Stimulated activated CD8-positive, alpha-beta memory T cell treated with anti-CD3 and anti-CD28 coated beads, Interleukin-15, amount 100 ng/mL, for 24 hours (primary cell): ENCODE results near the gene C6orf89.
"Not testable (repeated sequence)": the region's sequence is repeated elsewhere in the genome, so short reads cannot be mapped to it uniquely, and the experiment has no call there.

Experiments used
- DNase-seq: peaks from one replicate; pipeline ENCODE4 v3.0.0-alpha.2; 2020; ENCODE audit warnings: low read depth

Gene C6orf89

GRCh38 chr6:36888115-36888643 lies 2.4 kb downstream of the C6orf89 start:
- DNase-seq = no peak

GRCh38 chr6:36888654-36889481 lies 3.1 kb downstream of the C6orf89 start:
- DNase-seq = no peak

GRCh38 chr6:36890112-36890663 lies 4.4 kb downstream of the C6orf89 start:
- no peak for DNase-seq

DNA sequence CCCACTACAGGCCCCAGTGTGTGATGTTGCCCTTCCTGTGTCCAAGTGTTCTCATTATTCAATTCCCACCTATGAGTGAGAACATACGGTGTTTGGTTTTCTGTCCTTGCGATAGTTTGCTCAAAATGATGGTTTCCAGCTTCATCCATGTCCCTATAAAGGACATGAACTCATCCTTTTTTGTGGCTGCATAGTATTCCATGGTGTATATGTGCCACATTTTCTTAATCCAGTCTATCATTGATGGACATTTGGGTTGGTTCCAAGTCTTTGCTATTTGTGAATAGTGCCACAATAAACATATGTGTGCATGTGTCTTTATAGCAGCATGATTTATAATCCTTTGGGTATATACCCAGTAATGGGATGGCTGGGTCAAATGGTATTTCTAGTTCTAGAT lies 5.4 kb downstream of the C6orf89 start:
- DNase-seq = not testable (repeated sequence)

- DNase-seq = no peak
Measured at GRCh38 chr6:36893976-36894932, 8.5 kb downstream of the C6orf89 start.

DNA sequence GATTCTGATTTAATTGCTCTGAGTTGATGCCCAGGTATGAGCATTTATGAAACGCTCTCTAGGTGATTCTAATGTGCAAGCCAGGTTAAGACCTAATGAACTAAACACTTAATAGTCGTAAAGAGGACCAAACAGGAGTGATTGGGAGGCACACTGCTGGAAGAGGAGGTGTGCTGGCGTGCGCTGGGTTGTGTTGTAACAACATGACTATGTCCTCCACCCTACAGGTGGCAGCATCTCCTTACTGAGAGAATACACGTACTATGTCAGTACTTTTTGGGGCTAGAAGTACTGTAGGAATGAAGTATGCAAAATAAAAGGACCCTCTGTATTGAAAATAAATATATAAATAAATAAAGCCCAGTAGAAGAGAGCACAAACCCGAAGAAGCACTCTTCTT lies 11.9 kb downstream of the C6orf89 start:
- DNase-seq = no peak

DNA sequence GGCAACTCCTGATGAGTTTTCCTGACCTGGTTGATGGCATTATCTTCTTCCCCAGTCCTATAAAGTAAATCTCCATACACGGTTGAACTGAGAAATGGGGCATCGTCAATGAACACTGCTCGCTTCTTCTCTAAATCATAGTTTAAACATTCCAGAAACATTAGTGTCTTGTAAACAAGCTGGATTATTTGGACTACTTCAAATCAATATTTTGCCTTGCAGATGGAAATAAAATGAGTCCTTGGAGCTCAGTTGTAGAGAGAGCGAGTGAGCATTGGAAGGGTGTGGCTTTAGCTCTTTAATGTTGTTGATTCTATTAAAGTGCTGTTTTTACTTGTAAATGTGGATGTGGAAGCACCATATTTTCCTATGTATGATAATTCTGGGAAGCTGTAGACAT lies 18.4 kb downstream of the C6orf89 start:
- DNase-seq = no peak

GRCh38 chr6:36904851-36905393 lies 19.2 kb downstream of the C6orf89 start:
- DNase-seq = no peak

DNA sequence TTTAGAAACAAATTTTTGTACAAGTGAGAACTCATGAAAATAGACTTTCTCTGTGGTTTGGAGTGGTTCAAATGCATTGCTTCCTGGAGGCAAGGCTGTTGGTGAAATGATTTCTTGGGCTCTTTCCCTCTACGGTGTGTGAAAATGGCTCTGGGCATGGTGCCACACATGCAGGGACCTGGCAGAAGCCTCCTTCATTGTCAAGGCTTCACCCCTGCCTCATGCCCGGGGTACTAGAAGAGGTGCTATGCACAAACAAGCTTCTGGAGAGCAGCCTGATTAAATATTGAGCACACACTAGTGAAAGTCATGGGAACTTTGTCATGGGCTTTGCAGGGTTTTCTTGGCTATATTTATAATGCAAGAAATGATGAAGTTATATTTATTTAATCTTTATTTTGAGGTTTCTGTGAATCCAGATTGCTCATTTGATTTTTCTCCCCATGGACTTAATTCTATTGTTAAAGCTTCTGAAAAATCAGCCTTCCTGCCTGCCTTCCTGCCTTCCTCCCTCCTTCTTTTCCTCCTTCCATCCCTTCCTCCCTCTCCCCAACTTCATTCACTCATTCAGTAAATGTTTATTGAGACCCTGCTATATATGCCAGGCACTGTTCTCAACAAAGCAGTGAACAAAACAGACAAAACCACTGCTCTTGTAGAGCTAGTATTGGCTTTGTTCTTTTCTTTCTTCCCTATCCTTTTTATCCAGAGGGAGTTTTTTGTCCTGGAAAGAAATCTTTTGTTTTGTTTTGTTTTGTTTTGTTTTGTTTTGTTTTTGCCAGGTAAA lies 21.0 kb downstream of the C6orf89 start:
- no peak for DNase-seq

- no peak for DNase-seq
Measured at GRCh38 chr6:36907781-36908180, 22.0 kb downstream of the C6orf89 start.

DNA sequence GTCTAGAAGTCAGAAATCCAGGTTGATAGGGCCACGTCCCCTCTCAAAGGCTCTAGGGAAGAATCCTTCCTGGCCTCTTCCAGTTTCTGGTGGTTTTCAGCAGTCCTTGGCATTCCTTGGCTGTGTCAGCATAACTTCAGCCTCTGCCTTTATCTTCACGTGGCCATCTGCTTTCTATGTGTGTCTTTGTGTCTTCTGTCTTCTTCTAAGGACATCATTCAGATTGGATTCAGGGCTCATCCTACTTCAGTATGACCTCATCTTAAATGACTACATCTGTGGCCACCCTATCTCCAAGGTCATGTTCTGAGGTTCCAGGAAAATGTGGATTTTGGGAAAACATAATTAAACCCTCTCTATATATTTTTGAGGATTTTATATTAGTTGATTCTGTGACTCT lies 23.0 kb downstream of the C6orf89 start:
- no peak for DNase-seq

GRCh38 chr6:36912030-36912454 lies 26.3 kb downstream of the C6orf89 start:
- no peak for DNase-seq

- DNase-seq = peak; percentile 11
Measured at GRCh38 chr6:36912586-36912985, 26.8 kb downstream of the C6orf89 start.

GRCh38 chr6:36913082-36913481 lies 27.3 kb downstream of the C6orf89 start:
- no peak for DNase-seq

DNA sequence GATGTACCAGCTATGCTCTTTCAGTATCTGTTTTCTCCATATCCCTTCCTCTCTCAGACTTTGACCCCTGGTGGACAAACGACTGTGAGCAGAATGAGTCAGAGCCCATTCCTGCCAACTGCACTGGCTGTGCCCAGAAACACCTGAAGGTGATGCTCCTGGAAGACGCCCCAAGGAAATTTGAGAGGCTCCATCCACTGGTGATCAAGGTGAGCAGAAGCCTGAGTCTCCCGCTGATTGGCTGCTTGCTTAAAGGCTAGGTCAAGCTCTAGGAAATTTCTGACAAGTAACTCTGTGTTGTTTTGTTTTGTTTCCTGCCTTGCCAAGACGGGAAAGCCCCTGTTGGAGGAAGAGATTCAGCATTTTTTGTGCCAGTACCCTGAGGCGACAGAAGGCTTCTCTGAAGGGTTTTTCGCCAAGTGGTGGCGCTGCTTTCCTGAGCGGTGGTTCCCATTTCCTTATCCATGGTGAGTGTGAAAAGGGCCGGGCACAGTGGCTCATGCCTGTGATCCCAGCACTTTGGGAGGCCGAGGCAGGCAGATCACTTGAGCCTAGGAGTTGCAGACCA lies 28.6 kb downstream of the C6orf89 start:
- no peak for DNase-seq

GRCh38 chr6:36915599-36915998 lies 29.8 kb downstream of the C6orf89 start:
- no peak for DNase-seq

DNA sequence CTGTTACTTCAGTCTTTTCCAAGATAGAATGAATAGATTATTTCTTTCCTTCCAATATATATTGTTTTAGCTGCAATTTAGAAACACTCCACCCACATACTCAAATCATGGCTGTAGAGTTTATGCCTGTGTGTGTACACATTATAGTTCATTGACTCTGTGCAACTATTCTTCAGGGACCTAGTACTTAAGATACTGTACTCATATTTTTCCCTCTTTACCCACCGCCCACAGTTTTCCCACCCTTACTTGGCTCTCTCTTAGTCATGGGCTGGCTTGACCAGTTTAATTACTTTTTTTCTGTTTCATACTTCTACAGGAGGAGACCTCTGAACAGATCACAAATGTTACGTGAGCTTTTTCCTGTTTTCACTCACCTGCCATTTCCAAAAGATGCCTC lies 30.4 kb downstream of the C6orf89 start:
- DNase-seq = no peak

- no peak for DNase-seq
Measured at GRCh38 chr6:36917541-36918193, 31.9 kb downstream of the C6orf89 start.

GRCh38 chr6:36920049-36920448 lies 34.3 kb downstream of the C6orf89 start:
- no peak for DNase-seq

- no peak for DNase-seq
Measured at GRCh38 chr6:36920546-36920945, 34.8 kb downstream of the C6orf89 start.
